ENCODE measurements around the gene CTH. TPM values are rescaled to one million over a fixed set of nuclear protein-coding genes. Genes with fewer than 3 reads are reported as not detected.

Gene CTH
- total RNA-seq, 1 donor from 2014 or later = 14.3 TPM

- Mint-ChIP-seq H3K4me1 (peaks cover 11% of the 10 kb centered on the region), H3K36me3 (ENCODE audit: low read depth) (peaks cover 19% of the 10 kb centered on the region), H3K27me3 (no peaks in the 10 kb centered on the region), H3K4me3 (no peak overlapping the region), H3K9me3 (no peaks in the 10 kb centered on the region), H3K27ac (peak overlapping the region; percentile 84)
- intact Hi-C loops (cut with micrococcal nuclease) = no loop called here
- no peak for DNase-seq
Measured at GRCh38 chr1:70426154-70427131, 15.4 kb downstream of the CTH start.

DNA sequence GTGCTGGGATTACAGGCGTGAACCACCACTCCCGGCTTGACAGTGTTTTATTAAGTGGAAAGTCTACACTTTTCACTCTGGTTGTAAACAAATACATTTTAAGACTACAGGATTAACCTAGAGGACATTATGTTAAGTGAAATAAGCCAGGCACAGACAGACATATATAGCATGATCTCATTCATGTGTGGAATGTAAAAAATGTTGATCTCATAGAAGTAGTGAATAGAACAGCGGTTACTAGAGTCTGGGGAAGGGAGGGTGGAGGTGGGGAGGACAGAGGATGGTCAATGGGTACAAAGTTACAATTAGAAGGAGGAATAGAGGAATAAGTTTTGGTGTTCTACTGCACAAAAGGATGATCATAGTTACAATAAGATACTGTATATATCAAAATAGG, 16.9 kb downstream of the CTH start:
- Mint-ChIP-seq H3K27me3 (no peaks in the 10 kb centered on the region), H3K36me3 (ENCODE audit: low read depth) (peaks cover 20% of the 10 kb centered on the region), H3K4me3 (no peak overlapping the region), H3K9me3 (no peaks in the 10 kb centered on the region), H3K27ac (peak overlapping the region; percentile 9), H3K4me1 (peaks cover 11% of the 10 kb centered on the region)
- intact Hi-C loops (cut with micrococcal nuclease) = no loop called here
- no peak for DNase-seq

GRCh38 chr1:70429219-70429618, 18.2 kb downstream of the CTH start:
- Mint-ChIP-seq H3K27me3 (no peaks in the 10 kb centered on the region), H3K27ac (no peak overlapping the region), H3K9me3 (no peaks in the 10 kb centered on the region), H3K36me3 (ENCODE audit: low read depth) (peaks cover 21% of the 10 kb centered on the region), H3K4me1 (peaks cover 11% of the 10 kb centered on the region), H3K4me3 (no peak overlapping the region)
- intact Hi-C loops (cut with micrococcal nuclease) = no loop called here
- DNase-seq = no peak

DNA sequence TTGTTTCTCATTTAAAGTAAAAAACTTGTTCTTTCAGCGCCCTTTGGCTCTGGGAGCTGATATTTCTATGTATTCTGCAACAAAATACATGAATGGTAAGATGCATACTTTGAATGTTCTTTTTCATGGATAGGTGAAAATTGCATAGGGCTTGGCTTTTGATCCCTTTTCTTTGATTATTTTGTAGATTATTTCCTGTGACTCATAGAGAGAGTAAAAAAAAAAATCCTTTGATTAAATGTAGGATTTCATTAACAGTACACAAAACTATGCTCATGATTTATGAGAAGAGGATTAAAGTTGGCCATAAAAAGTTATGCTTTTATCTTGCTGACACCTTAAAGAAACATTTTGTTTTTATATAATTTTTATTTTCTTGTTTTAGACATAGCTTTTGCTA, 18.7 kb downstream of the CTH start:
- no peak overlapping the region for H3K27ac Mint-ChIP-seq
- H3K4me3 Mint-ChIP-seq = no peak overlapping the region
- DNase-seq = no peak
- peaks cover 11% of the 10 kb centered on the region for H3K4me1 Mint-ChIP-seq
- intact Hi-C loops (cut with micrococcal nuclease) = no loop called here
- peaks cover 22% of the 10 kb centered on the region for H3K36me3 Mint-ChIP-seq (ENCODE audit: low read depth)
- no peaks in the 10 kb centered on the region for H3K9me3 Mint-ChIP-seq
- H3K27me3 Mint-ChIP-seq = no peaks in the 10 kb centered on the region

DNA sequence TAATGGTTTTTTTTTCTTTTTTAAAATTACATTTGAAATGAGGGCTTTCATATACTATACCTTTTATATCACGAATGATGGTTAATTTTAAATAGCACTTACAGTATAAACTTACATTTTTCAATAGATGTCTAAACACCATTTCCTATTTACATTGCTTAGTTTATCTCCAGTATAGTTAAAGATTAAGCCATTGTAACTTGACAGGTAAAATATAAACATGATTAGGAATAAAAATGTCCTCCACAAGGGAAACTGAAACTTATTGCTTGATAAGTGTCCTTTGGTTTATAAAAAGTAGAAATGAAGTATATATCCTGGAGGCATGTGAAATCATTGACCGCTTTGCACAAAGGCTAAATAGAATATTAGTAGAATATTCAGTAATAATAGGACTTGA, 20.2 kb downstream of the CTH start:
- Mint-ChIP-seq H3K36me3 (ENCODE audit: low read depth) (peaks cover 22% of the 10 kb centered on the region), H3K4me1 (peaks cover 2% of the 10 kb centered on the region), H3K4me3 (no peak overlapping the region), H3K9me3 (no peaks in the 10 kb centered on the region), H3K27me3 (no peaks in the 10 kb centered on the region), H3K27ac (no peak overlapping the region)
- DNase-seq = no peak
- intact Hi-C loops (cut with micrococcal nuclease) = no loop called here

DNA sequence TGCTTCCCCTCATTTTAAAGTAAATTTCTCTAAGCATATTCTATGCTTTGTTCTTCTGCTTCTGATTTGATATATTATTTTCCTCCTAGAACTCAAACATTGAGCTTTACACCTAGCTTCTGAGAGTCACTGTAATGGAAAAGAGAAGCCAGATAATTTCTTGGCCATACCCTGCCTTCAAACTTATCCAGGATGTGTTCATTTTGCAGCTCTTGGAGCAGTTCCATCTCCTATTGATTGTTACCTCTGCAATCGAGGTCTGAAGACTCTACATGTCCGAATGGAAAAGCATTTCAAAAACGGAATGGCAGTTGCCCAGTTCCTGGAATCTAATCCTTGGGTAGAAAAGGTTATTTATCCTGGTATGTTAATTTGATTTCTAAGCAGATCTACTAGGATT, 20.8 kb downstream of the CTH start:
- H3K27ac Mint-ChIP-seq = no peak overlapping the region
- H3K9me3 Mint-ChIP-seq = no peaks in the 10 kb centered on the region
- no peak overlapping the region for H3K4me3 Mint-ChIP-seq
- DNase-seq = no peak
- H3K4me1 Mint-ChIP-seq = no peaks in the 10 kb centered on the region
- intact Hi-C loops (cut with micrococcal nuclease) = no loop called here
- H3K36me3 Mint-ChIP-seq (ENCODE audit: low read depth) = peaks cover 20% of the 10 kb centered on the region
- H3K27me3 Mint-ChIP-seq = no peaks in the 10 kb centered on the region

DNA sequence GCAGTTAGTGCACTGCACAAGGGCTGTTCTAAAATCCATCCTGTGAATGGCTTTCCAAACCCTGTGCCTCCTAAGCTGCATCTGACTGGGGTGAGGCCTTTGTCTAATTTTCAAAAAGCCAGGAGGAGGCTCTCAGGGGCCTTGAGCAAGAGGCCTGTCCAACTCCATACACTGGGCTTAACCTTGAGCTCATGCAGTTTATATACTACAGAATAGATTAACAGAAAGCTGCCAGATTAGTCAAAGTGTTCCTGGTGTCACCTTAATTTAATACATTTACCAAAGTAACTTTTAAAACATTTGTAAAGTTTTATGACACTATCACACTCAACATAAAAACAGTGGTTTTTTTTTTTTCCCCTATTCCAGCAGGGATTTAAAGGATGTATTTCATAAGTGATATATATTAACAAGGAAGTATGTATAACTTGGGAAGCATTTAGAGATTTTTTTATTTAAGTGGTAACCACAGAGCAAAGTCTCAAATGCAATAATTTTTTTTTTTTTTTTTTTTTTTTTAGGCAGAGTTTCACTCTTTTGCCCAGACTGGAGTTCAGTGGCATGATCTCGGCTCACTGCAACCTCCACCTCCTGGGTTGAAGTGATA, 23.3 kb downstream of the CTH start:
- intact Hi-C loops (cut with micrococcal nuclease) = no loop called here
- Mint-ChIP-seq H3K36me3 (ENCODE audit: low read depth) (peaks cover 21% of the 10 kb centered on the region), H3K27ac (no peak overlapping the region), H3K9me3 (no peaks in the 10 kb centered on the region), H3K27me3 (no peaks in the 10 kb centered on the region), H3K4me1 (peaks cover 12% of the 10 kb centered on the region), H3K4me3 (no peak overlapping the region)
- DNase-seq = no peak

DNA sequence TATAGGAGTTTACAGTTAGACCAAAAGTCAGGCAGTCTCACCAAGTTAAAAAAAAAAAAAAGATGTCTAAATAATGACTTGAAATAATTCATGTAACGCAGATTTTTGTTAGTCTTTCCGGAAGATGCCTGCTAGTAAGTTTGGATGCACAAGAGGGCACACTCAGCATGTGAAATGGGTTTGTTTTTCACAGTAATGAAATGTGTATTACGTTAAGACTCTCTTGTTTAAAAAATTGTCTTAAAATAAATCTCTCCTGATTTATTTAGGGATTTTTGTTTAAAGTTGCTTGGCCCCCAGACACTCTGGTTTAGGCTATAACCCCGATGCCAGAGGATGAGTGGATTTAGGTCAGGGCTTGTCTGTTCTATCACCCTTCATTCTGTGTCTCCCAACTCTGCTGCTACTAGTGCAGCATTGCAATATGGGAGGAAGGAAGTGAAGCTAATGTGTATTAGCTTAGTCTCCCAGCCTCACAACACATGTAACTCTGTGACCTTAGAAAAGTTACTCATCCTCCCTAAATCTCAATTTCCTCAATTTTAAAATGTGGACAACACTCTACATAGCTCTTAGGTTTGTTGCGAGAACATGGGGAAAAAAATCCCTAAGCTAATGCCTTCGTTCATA, 25.7 kb downstream of the CTH start:
- DNase-seq = no peak
- intact Hi-C loops (cut with micrococcal nuclease) = loop anchor here (5.0 kb wide), 1 partner anchor 76 kb away; no protein-coding TSS in a partner anchor
- Mint-ChIP-seq H3K4me1 (peaks cover 12% of the 10 kb centered on the region), H3K27me3 (no peaks in the 10 kb centered on the region), H3K27ac (no peak overlapping the region), H3K36me3 (ENCODE audit: low read depth) (peaks cover 21% of the 10 kb centered on the region), H3K9me3 (no peaks in the 10 kb centered on the region), H3K4me3 (no peak overlapping the region)

DNA sequence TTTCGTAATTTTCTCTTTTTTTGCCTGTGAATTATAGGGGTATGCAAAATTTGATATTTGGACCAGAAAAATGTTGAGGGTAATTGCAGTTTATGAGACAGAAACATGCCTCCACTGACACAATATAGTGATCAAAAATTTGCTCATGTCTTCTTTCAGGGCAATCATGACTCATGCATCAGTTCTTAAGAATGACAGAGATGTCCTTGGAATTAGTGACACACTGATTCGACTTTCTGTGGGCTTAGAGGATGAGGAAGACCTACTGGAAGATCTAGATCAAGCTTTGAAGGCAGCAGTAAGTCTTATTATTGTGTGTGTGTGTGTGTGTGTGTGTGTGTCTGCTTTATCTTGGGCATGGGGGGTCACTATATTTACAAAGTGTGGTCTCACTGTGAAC, 27.5 kb downstream of the CTH start:
- Mint-ChIP-seq H3K27me3 (no peaks in the 10 kb centered on the region), H3K9me3 (no peaks in the 10 kb centered on the region), H3K4me3 (no peak overlapping the region), H3K27ac (peak overlapping the region; percentile 65), H3K36me3 (ENCODE audit: low read depth) (peaks cover 22% of the 10 kb centered on the region), H3K4me1 (peaks cover 12% of the 10 kb centered on the region)
- intact Hi-C loops (cut with micrococcal nuclease) = loop anchor here (1.0 to 5.0 kb wide), 3 partner anchors 14 to 74 kb away; partner anchors contain the start of gene CTH
- DNase-seq = no peak

DNA sequence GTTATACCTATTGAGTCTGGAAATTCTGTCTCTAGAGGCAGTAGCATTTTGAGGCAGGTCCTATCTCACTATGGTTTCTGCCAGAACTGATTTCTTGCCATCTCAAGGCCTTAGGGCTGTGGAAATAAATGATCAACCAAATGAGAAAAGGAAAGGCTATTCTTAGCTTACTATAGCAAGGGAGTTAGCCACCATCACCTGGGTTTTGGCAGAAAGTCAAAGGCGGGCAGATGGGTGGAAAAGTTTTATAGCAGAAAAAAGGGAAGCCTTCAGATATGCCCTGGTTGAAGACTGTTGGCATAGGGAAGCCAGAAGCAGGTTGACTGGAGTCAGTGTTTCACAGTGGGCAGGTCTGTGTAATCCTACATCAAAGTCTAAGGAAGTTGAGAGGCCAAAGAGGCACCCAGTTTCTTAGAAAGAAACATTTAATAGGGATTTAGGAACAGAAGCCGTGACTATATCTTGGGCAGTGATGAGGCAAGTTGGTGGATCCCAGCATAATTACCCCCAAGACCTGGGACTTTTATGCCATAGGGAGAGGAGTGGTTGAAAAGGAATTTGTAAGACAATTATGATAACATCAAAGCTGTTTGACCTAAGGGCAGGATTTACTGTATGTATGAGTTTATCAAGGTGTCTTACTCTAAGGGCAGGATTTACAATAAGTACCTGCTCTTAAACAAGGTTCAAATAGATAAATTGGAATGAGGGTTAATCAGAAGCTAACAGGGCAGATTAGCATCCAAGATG, 29.7 kb downstream of the CTH start:
- Mint-ChIP-seq H3K9me3 (no peaks in the 10 kb centered on the region), H3K27ac (no peak overlapping the region), H3K4me1 (peaks cover 12% of the 10 kb centered on the region), H3K4me3 (no peak overlapping the region), H3K27me3 (no peaks in the 10 kb centered on the region), H3K36me3 (ENCODE audit: low read depth) (peaks cover 16% of the 10 kb centered on the region)
- intact Hi-C loops (cut with micrococcal nuclease) = no loop called here
- DNase-seq = no peak

GRCh38 chr1:70441392-70442035, 30.4 kb downstream of the CTH start:
- DNase-seq = no peak
- Mint-ChIP-seq H3K27me3 (no peaks in the 10 kb centered on the region), H3K4me1 (peaks cover 12% of the 10 kb centered on the region), H3K9me3 (no peaks in the 10 kb centered on the region), H3K27ac (no peak overlapping the region), H3K36me3 (ENCODE audit: low read depth) (peaks cover 16% of the 10 kb centered on the region), H3K4me3 (no peak overlapping the region)
- intact Hi-C loops (cut with micrococcal nuclease) = no loop called here

- Mint-ChIP-seq H3K4me1 (peaks cover 10% of the 10 kb centered on the region), H3K9me3 (no peaks in the 10 kb centered on the region), H3K36me3 (ENCODE audit: low read depth) (peaks cover 13% of the 10 kb centered on the region), H3K27me3 (no peaks in the 10 kb centered on the region), H3K27ac (no peak overlapping the region), H3K4me3 (no peak overlapping the region)
- no peak for DNase-seq
- intact Hi-C loops (cut with micrococcal nuclease) = no loop called here
Measured at GRCh38 chr1:70442490-70442889, 31.4 kb downstream of the CTH start.

GRCh38 chr1:70443739-70444138, 32.7 kb downstream of the CTH start:
- intact Hi-C loops (cut with micrococcal nuclease) = no loop called here
- Mint-ChIP-seq H3K4me3 (no peak overlapping the region), H3K36me3 (ENCODE audit: low read depth) (peaks cover 7% of the 10 kb centered on the region), H3K9me3 (no peaks in the 10 kb centered on the region), H3K4me1 (peaks cover under 1% of the 10 kb centered on the region), H3K27me3 (no peaks in the 10 kb centered on the region), H3K27ac (no peak overlapping the region)
- DNase-seq = peak; percentile 17

Data from activated CD4-positive, alpha-beta T cell treated with anti-CD3 and anti-CD28 coated beads, Interleukin-2, amount 10 ng/mL, durations not matched to agents 24 days and 14 days (primary cell).